Gastrocnemius medialis (tissue), 4 donors: ENCODE measurements around the gene FGD4. TPM values are rescaled to one million over a fixed set of nuclear protein-coding genes. Genes with fewer than 3 reads are reported as not detected.
A peak's percentile ranks its signal among the peaks of the same experiment; 100 is the strongest.

Experiments
- ATAC-seq, 2 donors: fragments of 150-250 bp; one replicate each; pipeline ENCODE4 v1.9.1; 2016
- DNase-seq, 2 donors: peaks; one replicate each; pipeline ENCODE4 v3.0.0-alpha.2; 2019
- H3K27ac ChIP-seq, 4 donors: fragments of 200-600 bp; sonication (generic); 1 replicate in 1 of 4; 2 replicates in 3 of 4; pipeline ENCODE4 v1.5.1; 2016 to 2018; ENCODE audit warnings: mild to moderate bottlenecking in 2 of 4, moderate library complexity in 1 of 4
- H3K27me3 ChIP-seq, 3 donors: fragments of 200-600 bp; sonication (generic) in 2 of 3; 1 replicate in 1 of 3; 2 replicates in 2 of 3; pipeline versions ENCODE4 v1.5.1 to v1.6.0; 2016 to 2019; ENCODE audit warnings: mild to moderate bottlenecking in 1 of 3, moderate library complexity in 1 of 3
- H3K36me3 ChIP-seq, 2 donors: fragments of 200-600 bp; sonication (generic) in 1 of 2; one replicate each; pipeline ENCODE4 v1.5.1; 2017 to 2018
- H3K4me1 ChIP-seq, 2 donors: fragments of 200-600 bp; sonication (generic) in 1 of 2; one replicate each; pipeline ENCODE4 v1.5.1; 2016 to 2017; ENCODE audit warnings: mild to moderate bottlenecking in 2 of 2
- H3K4me3 ChIP-seq, 4 donors: fragments of 200-600 bp; sonication (generic) in 3 of 4; 1 replicate in 1 of 4; 2 replicates in 3 of 4; pipeline ENCODE4 v1.5.1; 2016 to 2019; ENCODE audit warnings: mild to moderate bottlenecking in 2 of 4
- H3K9me3 ChIP-seq, 3 donors: fragments of 200-600 bp; sonication (generic) in 2 of 3; 1 replicate in 1 of 3; 2 replicates in 2 of 3; pipeline ENCODE4 v1.5.1; 2016 to 2019
- POLR2A ChIP-seq, 2 donors: fragments of 450-650 bp; IDR thresholded peaks; one replicate each; pipeline ENCODE4 v1.6.1; 2017; ENCODE audit warnings: antibody characterized with exemption in 2 of 2, mild to moderate bottlenecking in 2 of 2, moderate library complexity in 2 of 2
- in situ Hi-C, 4 donors: fragments of 200-750 bp; cut with MboI; loops; one replicate each; pipeline versions ENCODE4 v1.15.0 to v1.8.0; 2017; ENCODE audit warnings: low sequenced_read_pairs in 4 of 4
- intact Hi-C: fragments of 100-400 bp; cut with DNase I; formaldehyde crosslinking; loops from one replicate; pipeline ENCODE4 v1.15.1; 2023; ENCODE audit warnings: low total_unique reads
- total RNA-seq, 4 donors: library from RNA; depleted of rRNA; stranded (reverse); fragments of >200 nt; gene quantifications; one replicate each; pipeline versions ENCODE4 v1.1.0 to v1.2.3, GENCODE V29; 2016
- TF ChIP-seq, protein P1 (sequence below), 5 experiments: fragments of 450-650 bp in 3 of 5; fragments of 200-600 bp in 2 of 5; sonication (generic) in 2 of 5; IDR thresholded peaks in 4 of 5; conservative IDR thresholded peaks in 1 of 5; 1 replicate in 4 of 5; 2 replicates in 1 of 5; pipeline ENCODE4 v1.5.1; 2016 to 2019; ENCODE audit warnings: antibody characterized with exemption in 5 of 5, mild to moderate bottlenecking in 3 of 5, moderate library complexity in 3 of 5

Gene FGD4
- total RNA-seq, 4 donors from 2014 or later = 18.8 to 60.3 (median 40.8) TPM

DNA sequence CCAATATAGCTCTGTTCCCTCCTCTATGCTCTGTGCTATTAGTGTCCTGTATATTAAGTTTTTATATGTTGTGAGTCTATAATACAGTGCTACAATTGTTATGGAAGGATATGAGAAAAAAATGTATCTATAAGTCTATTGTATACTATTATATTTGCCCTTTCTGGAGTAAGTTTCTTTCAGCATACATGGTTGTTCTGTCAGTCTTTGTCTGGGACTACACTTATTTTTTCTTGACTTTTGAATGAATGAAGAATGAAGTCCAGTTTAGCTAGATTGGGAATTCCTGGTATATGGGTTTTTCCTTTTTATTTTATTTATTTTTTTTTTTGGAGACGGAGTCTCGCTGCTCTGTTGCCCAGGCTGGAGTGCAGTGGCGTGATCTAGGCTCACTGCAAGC lies 203.7 kb downstream of the FGD4 start:
- TF ChIP-seq, protein P1, sequence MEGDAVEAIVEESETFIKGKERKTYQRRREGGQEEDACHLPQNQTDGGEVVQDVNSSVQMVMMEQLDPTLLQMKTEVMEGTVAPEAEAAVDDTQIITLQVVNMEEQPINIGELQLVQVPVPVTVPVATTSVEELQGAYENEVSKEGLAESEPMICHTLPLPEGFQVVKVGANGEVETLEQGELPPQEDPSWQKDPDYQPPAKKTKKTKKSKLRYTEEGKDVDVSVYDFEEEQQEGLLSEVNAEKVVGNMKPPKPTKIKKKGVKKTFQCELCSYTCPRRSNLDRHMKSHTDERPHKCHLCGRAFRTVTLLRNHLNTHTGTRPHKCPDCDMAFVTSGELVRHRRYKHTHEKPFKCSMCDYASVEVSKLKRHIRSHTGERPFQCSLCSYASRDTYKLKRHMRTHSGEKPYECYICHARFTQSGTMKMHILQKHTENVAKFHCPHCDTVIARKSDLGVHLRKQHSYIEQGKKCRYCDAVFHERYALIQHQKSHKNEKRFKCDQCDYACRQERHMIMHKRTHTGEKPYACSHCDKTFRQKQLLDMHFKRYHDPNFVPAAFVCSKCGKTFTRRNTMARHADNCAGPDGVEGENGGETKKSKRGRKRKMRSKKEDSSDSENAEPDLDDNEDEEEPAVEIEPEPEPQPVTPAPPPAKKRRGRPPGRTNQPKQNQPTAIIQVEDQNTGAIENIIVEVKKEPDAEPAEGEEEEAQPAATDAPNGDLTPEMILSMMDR (IDR thresholded peaks at IDR 0.05 in 4 of 5, conservative IDR thresholded peaks at IDR 0.05 in 1 of 5) = no peak
- no peak for TF ChIP-seq POLR2A (IDR thresholded peaks at IDR 0.05)
- Histone ChIP-seq H3K4me1 (peaks cover 4 to 14% of the 10 kb centered on the region in 2 donors), H3K4me3 (no peak overlapping the region), H3K27me3 (no peaks in the 10 kb centered on the region), H3K27ac (no peak overlapping the region), H3K36me3 (peaks cover 0 to 54% of the 10 kb centered on the region in 2 donors), H3K9me3 (no peaks in the 10 kb centered on the region)
- in situ Hi-C loops (no loop called here), intact Hi-C loops (no loop called here)
- DNase-seq (no peak), ATAC-seq (no peak)

DNA sequence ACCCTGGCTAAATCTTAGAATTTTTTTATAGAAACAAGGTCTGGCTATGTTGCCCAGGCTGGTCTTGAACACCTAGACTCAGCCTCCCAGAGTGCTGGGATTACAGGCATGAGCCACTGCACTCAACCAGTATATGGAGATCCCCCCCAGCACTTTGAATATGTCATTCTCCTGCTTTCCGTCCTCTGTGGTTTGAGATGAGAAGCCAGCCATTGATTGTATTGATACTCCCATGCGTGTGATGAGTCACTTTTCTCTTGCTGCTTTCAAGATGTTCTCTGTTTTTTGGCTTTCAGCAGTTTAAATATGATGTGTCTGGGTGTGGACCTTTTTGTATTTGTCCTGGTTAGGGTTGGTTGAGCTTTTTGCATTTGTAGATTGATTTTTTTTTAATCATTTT lies 204.5 kb downstream of the FGD4 start:
- no peaks in the 10 kb centered on the region for H3K27me3 ChIP-seq
- TF ChIP-seq, protein P1 (IDR thresholded peaks at IDR 0.05 in 4 of 5, conservative IDR thresholded peaks at IDR 0.05 in 1 of 5) = no peak
- no peaks in the 10 kb centered on the region for H3K9me3 ChIP-seq
- H3K27ac ChIP-seq = no peak overlapping the region
- peaks cover 4 to 14% of the 10 kb centered on the region in 2 donors for H3K4me1 ChIP-seq
- in situ Hi-C loops = no loop called here
- intact Hi-C loops = no loop called here
- ATAC-seq = no peak
- H3K4me3 ChIP-seq = no peak overlapping the region
- H3K36me3 ChIP-seq = peaks cover 0 to 62% of the 10 kb centered on the region in 2 donors
- no peak for DNase-seq

GRCh38 chr12:32604565-32604964 lies 205.2 kb downstream of the FGD4 start:
- Histone ChIP-seq H3K27ac (peak overlapping the region in 1 of 4 donors; percentile 18), H3K36me3 (peaks cover 0 to 68% of the 10 kb centered on the region in 2 donors), H3K27me3 (no peaks in the 10 kb centered on the region), H3K4me3 (no peak overlapping the region), H3K9me3 (no peaks in the 10 kb centered on the region), H3K4me1 (peaks cover 4 to 14% of the 10 kb centered on the region in 2 donors)
- ATAC-seq (no peak), DNase-seq (no peak)
- TF ChIP-seq, protein P1 (IDR thresholded peaks at IDR 0.05 in 4 of 5, conservative IDR thresholded peaks at IDR 0.05 in 1 of 5) = no peak
- no peak for TF ChIP-seq POLR2A (IDR thresholded peaks at IDR 0.05)
- intact Hi-C loops = no loop called here
- in situ Hi-C loops = no loop called here

GRCh38 chr12:32605326-32606095 lies 206.2 kb downstream of the FGD4 start:
- Histone ChIP-seq H3K27ac (peak overlapping the region in 1 of 4 donors; percentile 33), H3K4me1 (peaks cover 4 to 14% of the 10 kb centered on the region in 2 donors), H3K27me3 (no peaks in the 10 kb centered on the region), H3K9me3 (no peaks in the 10 kb centered on the region), H3K4me3 (no peak overlapping the region), H3K36me3 (peaks cover 0 to 68% of the 10 kb centered on the region in 2 donors)
- ATAC-seq (no peak), DNase-seq (no peak)
- in situ Hi-C loops = no loop called here
- intact Hi-C loops = no loop called here
- no peak for TF ChIP-seq POLR2A (IDR thresholded peaks at IDR 0.05)
- TF ChIP-seq, protein P1 (IDR thresholded peaks at IDR 0.05 in 4 of 5, conservative IDR thresholded peaks at IDR 0.05 in 1 of 5) = no peak
